Measurements from ENCODE around the gene ASB6.

ASB6 gene

DNA sequence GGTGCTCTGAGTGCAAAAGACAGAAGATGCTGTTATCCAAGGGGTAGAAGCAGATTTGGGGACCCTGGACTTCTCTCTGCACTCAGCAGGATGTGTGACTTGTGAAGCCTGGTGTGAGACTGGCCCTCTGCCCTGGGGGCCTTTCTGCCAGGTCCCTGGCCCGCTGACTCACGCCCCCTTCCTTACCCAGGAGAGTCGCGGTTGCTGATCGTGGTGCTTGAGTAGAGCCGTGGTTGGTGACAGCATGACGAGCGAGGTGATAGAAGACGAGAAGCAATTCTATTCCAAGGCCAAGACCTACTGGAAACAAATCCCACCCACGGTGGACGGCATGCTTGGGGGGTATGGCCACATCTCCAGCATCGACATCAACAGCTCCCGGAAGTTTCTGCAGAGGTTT, 9.5 kb downstream of the ASB6 start:
- H2AFZ ChIP-seq (ENCODE audit: low read depth, low read length, severe bottlenecking): no peak overlapping the region
- no peak overlapping the region for H3K4me3 ChIP-seq (ENCODE audit: insufficient read depth, low read length, poor library complexity, severe bottlenecking)
- no peaks in the 10 kb centered on the region for H3K9me2 ChIP-seq (replicated peaks; ENCODE audit: insufficient read depth, low read length)
- no peak overlapping the region for H3K9ac ChIP-seq (ENCODE audit: low read length)
- no peaks in the 10 kb centered on the region for H3K27me3 ChIP-seq (ENCODE audit: low read length)
- no peaks in the 10 kb centered on the region for H3F3A ChIP-seq (ENCODE audit: insufficient read depth)
- no peak overlapping the region for H3K4me2 ChIP-seq (ENCODE audit: low read depth, low read length, poor library complexity, severe bottlenecking)
- H3K79me2 ChIP-seq (ENCODE audit: insufficient read depth, low read length): peaks cover 66% of the 10 kb centered on the region
- TF ChIP-seq, protein P1, sequence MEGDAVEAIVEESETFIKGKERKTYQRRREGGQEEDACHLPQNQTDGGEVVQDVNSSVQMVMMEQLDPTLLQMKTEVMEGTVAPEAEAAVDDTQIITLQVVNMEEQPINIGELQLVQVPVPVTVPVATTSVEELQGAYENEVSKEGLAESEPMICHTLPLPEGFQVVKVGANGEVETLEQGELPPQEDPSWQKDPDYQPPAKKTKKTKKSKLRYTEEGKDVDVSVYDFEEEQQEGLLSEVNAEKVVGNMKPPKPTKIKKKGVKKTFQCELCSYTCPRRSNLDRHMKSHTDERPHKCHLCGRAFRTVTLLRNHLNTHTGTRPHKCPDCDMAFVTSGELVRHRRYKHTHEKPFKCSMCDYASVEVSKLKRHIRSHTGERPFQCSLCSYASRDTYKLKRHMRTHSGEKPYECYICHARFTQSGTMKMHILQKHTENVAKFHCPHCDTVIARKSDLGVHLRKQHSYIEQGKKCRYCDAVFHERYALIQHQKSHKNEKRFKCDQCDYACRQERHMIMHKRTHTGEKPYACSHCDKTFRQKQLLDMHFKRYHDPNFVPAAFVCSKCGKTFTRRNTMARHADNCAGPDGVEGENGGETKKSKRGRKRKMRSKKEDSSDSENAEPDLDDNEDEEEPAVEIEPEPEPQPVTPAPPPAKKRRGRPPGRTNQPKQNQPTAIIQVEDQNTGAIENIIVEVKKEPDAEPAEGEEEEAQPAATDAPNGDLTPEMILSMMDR (IDR thresholded peaks at IDR 0.05; ENCODE audit: insufficient read depth, low read length, poor library complexity, severe bottlenecking): no peak
- no peak for TF ChIP-seq EZH2phosphoT487 (conservative IDR thresholded peaks at IDR 0.05; ENCODE audit: low read length)
- no peaks in the 10 kb centered on the region for H3K36me3 ChIP-seq (ENCODE audit: low read length)
- no peak overlapping the region for H3K27ac ChIP-seq (ENCODE audit: low read depth, low read length)
- H4K20me1 ChIP-seq (ENCODE audit: low read depth, low read length): peaks cover 11% of the 10 kb centered on the region; the same call in 1 of the 2 replicates
- no peaks in the 10 kb centered on the region for H3K9me3 ChIP-seq (ENCODE audit: insufficient read depth, low read length)

DNA sequence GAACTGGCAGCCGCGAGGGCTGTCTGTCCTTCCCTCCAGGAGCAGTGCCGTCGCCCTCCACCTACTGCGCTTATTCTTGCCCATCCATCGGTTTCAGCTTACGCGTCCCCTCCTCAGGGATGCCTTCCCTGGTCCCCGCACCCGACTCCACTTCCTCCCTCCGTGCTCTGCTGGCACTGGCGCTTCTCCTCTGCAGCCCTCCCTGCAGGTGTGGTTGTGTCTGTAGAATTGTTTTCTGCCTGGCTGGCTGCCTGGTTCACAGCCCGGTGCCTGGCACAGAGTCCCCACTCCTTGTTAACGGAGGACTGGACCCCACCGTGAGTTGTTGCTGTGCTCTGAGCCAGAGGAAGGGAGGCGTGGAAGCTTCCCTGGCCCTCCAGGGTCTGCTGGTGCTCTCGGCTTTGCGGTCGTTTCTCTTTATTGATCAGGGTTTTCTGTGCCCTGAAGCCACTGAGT, 10.2 kb downstream of the ASB6 start:
- H3K4me2 ChIP-seq (ENCODE audit: low read depth, low read length, poor library complexity, severe bottlenecking): no peak overlapping the region
- no peak overlapping the region for H3K9ac ChIP-seq (ENCODE audit: low read length)
- peaks cover 14% of the 10 kb centered on the region; the same call in 1 of the 2 replicates for H4K20me1 ChIP-seq (ENCODE audit: low read depth, low read length)
- H2AFZ ChIP-seq (ENCODE audit: low read depth, low read length, severe bottlenecking): no peak overlapping the region
- no peaks in the 10 kb centered on the region for H3F3A ChIP-seq (ENCODE audit: insufficient read depth)
- no peak overlapping the region for H3K27ac ChIP-seq (ENCODE audit: low read depth, low read length)
- no peak overlapping the region for H3K4me3 ChIP-seq (ENCODE audit: insufficient read depth, low read length, poor library complexity, severe bottlenecking)
- H3K9me2 ChIP-seq (replicated peaks; ENCODE audit: insufficient read depth, low read length): no peaks in the 10 kb centered on the region
- TF ChIP-seq EZH2phosphoT487 (conservative IDR thresholded peaks at IDR 0.05; ENCODE audit: low read length): no peak
- TF ChIP-seq, protein P1 (IDR thresholded peaks at IDR 0.05; ENCODE audit: insufficient read depth, low read length, poor library complexity, severe bottlenecking): no peak
- no peaks in the 10 kb centered on the region for H3K27me3 ChIP-seq (ENCODE audit: low read length)
- no peaks in the 10 kb centered on the region for H3K9me3 ChIP-seq (ENCODE audit: insufficient read depth, low read length)
- peaks cover 74% of the 10 kb centered on the region for H3K79me2 ChIP-seq (ENCODE audit: insufficient read depth, low read length)
- no peaks in the 10 kb centered on the region for H3K36me3 ChIP-seq (ENCODE audit: low read length)

DNA sequence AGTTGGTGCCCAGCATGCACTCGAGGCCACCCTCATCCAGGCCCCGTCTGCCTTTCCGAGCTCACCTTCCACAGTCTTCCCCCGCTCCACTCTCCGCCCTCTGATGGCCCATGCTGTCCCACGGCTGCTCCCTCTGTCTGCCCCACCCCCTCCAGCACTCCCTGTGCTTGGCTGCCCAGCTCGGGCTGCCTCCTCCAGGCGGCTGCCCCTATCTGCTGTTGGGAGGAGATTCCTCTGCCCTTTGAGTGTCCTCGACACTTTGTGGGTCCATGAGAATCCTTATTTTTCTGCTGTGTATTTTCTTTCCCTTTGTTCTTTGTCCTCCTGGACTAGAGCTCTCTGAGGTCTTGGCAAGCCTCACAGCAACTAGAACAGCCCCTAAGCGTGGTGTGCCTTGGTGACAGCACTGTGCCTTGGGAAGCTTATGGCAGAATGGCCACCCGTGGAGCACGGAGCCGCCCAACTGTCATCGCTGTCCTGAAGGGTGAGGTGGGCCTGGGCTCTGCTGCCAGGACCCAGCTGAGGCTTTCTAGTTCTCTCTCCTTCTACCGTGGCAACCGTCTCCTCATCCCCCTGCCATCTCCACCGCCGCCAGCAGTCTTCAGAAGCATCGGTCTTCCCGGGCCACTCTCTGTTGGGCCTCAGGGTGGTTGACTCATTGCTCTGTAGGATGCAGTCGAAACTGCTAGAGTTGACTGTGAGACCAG, 10.8 kb downstream of the ASB6 start:
- Histone ChIP-seq H3K9ac (ENCODE audit: low read length) (no peak overlapping the region), H3K4me2 (ENCODE audit: low read depth, low read length, poor library complexity, severe bottlenecking) (no peak overlapping the region), H3K79me2 (ENCODE audit: insufficient read depth, low read length) (peaks cover 80% of the 10 kb centered on the region), H4K20me1 (ENCODE audit: low read depth, low read length) (peaks cover 14% of the 10 kb centered on the region; the same call in 1 of the 2 replicates), H3K27ac (ENCODE audit: low read depth, low read length) (no peak overlapping the region), H3K9me3 (ENCODE audit: insufficient read depth, low read length) (no peaks in the 10 kb centered on the region), H2AFZ (ENCODE audit: low read depth, low read length, severe bottlenecking) (no peak overlapping the region), H3F3A (ENCODE audit: insufficient read depth) (no peaks in the 10 kb centered on the region), H3K9me2 (replicated peaks; ENCODE audit: insufficient read depth, low read length) (no peaks in the 10 kb centered on the region), H3K27me3 (ENCODE audit: low read length) (no peaks in the 10 kb centered on the region), H3K36me3 (ENCODE audit: low read length) (no peaks in the 10 kb centered on the region), H3K4me3 (ENCODE audit: insufficient read depth, low read length, poor library complexity, severe bottlenecking) (no peak overlapping the region)
- TF ChIP-seq EZH2phosphoT487 (conservative IDR thresholded peaks at IDR 0.05; ENCODE audit: low read length): no peak
- TF ChIP-seq, protein P1 (IDR thresholded peaks at IDR 0.05; ENCODE audit: insufficient read depth, low read length, poor library complexity, severe bottlenecking): no peak

Measured in SU-DHL-6 (cell line).